ENCODE measurements around the gene UBTD1.

UBTD1 gene

GRCh38 chr10:97539523-97540200 lies 40.9 kb downstream of the UBTD1 start:
- Histone ChIP-seq H3K27me3 (ENCODE audit: control insufficient read depth in 1 of 2, insufficient read depth in 2 of 2, low read length in 2 of 2) (no peaks in the 10 kb centered on the region), H3K4me1 (ENCODE audit: control insufficient read depth, insufficient read depth, low read length) (peaks cover 20% of the 10 kb centered on the region), H3K9me3 (ENCODE audit: control insufficient read depth in 2 of 2, low read length in 2 of 2) (no peaks in the 10 kb centered on the region), H3K36me3 (ENCODE audit: control insufficient read depth in 2 of 2, insufficient read depth in 2 of 2, low read length in 2 of 2) (no peaks in the 10 kb centered on the region), H3K9ac (ENCODE audit: low read length in 2 of 2) (no peak overlapping the region), H3K4me3 (ENCODE audit: low read length in 2 of 2) (no peak overlapping the region), H3K27ac (ENCODE audit: low read length) (no peak overlapping the region)

DNA sequence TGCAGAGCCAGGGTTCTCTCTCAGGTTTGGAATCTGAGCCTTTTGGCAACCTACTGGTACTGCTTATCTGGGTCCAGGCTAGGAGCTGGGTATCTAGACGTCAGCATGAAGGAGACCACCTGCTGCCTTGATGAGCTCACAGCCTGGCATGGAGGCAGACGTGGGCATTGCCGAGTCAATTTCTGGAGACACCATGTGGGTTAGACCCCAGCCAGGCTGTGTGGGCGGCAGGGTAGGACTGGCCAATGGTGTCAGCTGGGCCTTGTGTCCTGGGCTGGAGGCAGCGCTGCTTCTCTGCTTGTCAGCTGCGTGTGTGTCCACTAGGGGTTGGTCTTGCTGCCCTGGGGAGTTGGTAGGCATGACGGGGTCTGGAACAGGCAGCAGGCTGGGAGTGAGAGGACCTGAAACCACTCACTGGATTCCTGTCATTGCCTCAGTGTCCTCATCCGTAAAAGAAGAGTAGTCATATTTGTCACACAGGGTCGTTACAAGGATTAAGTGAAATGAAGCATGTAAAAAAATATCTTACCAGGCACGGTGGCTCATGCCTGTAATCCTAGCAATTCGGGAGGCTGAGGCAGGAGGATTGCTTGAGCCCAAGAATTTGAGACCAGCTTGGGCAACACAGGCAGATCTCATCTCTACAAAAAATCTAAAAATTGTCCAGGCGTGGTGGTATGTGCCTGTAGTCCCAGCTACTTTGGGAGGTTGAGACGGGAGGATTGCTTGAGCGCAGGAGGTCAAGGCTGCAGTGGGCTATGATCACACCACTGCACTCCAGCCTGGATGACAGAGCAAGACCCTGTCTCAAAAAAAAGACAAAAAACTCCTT lies 42.2 kb downstream of the UBTD1 start:
- no peak overlapping the region for H3K9ac ChIP-seq (ENCODE audit: low read length in 2 of 2)
- no peaks in the 10 kb centered on the region for H3K27me3 ChIP-seq (ENCODE audit: control insufficient read depth in 1 of 2, insufficient read depth in 2 of 2, low read length in 2 of 2)
- H3K27ac ChIP-seq (ENCODE audit: low read length): no peak overlapping the region
- no peaks in the 10 kb centered on the region for H3K36me3 ChIP-seq (ENCODE audit: control insufficient read depth in 2 of 2, insufficient read depth in 2 of 2, low read length in 2 of 2)
- peaks cover 20% of the 10 kb centered on the region for H3K4me1 ChIP-seq (ENCODE audit: control insufficient read depth, insufficient read depth, low read length)
- H3K4me3 ChIP-seq (ENCODE audit: low read length in 2 of 2): no peak overlapping the region
- no peaks in the 10 kb centered on the region for H3K9me3 ChIP-seq (ENCODE audit: control insufficient read depth in 2 of 2, low read length in 2 of 2)

- no peak overlapping the region for H3K9ac ChIP-seq (ENCODE audit: low read length in 2 of 2)
- H3K4me1 ChIP-seq (ENCODE audit: control insufficient read depth, insufficient read depth, low read length): peaks cover 20% of the 10 kb centered on the region
- H3K4me3 ChIP-seq (ENCODE audit: low read length in 2 of 2): no peak overlapping the region
These were observed 43.7 kb downstream of the UBTD1 start for GRCh38 chr10:97542169-97543024.

GRCh38 chr10:97543025-97543546 lies 44.4 kb downstream of the UBTD1 start:
- peaks cover 20% of the 10 kb centered on the region for H3K4me1 ChIP-seq (ENCODE audit: control insufficient read depth, insufficient read depth, low read length)
- peak overlapping the region; percentile 80 for H3K27ac ChIP-seq (ENCODE audit: low read length)
- H3K9ac ChIP-seq (ENCODE audit: low read length in 2 of 2): no peak overlapping the region
- no peaks in the 10 kb centered on the region for H3K9me3 ChIP-seq (ENCODE audit: control insufficient read depth in 2 of 2, low read length in 2 of 2)
- no peaks in the 10 kb centered on the region for H3K27me3 ChIP-seq (ENCODE audit: control insufficient read depth in 1 of 2, insufficient read depth in 2 of 2, low read length in 2 of 2)
- no peaks in the 10 kb centered on the region for H3K36me3 ChIP-seq (ENCODE audit: control insufficient read depth in 2 of 2, insufficient read depth in 2 of 2, low read length in 2 of 2)
- no peak overlapping the region for H3K4me3 ChIP-seq (ENCODE audit: low read length in 2 of 2)

More at GRCh38 chr10:97542169-97543024, 43.7 kb downstream of the UBTD1 start:
- Histone ChIP-seq H3K36me3 (ENCODE audit: control insufficient read depth in 2 of 2, insufficient read depth in 2 of 2, low read length in 2 of 2) (no peaks in the 10 kb centered on the region), H3K9me3 (ENCODE audit: control insufficient read depth in 2 of 2, low read length in 2 of 2) (no peaks in the 10 kb centered on the region), H3K27ac (ENCODE audit: low read length) (peak overlapping the region; percentile 80), H3K27me3 (ENCODE audit: control insufficient read depth in 1 of 2, insufficient read depth in 2 of 2, low read length in 2 of 2) (no peaks in the 10 kb centered on the region)

- H3K9me3 ChIP-seq (ENCODE audit: control insufficient read depth in 2 of 2, low read length in 2 of 2): no peaks in the 10 kb centered on the region
- no peak overlapping the region for H3K27ac ChIP-seq (ENCODE audit: low read length)
- H3K4me3 ChIP-seq (ENCODE audit: low read length in 2 of 2): no peak overlapping the region
- H3K27me3 ChIP-seq (ENCODE audit: control insufficient read depth in 1 of 2, insufficient read depth in 2 of 2, low read length in 2 of 2): no peaks in the 10 kb centered on the region
- no peaks in the 10 kb centered on the region for H3K36me3 ChIP-seq (ENCODE audit: control insufficient read depth in 2 of 2, insufficient read depth in 2 of 2, low read length in 2 of 2)
- peaks cover 22% of the 10 kb centered on the region for H3K4me1 ChIP-seq (ENCODE audit: control insufficient read depth, insufficient read depth, low read length)
- H3K9ac ChIP-seq (ENCODE audit: low read length in 2 of 2): no peak overlapping the region
These were observed 47.9 kb downstream of the UBTD1 start for GRCh38 chr10:97546456-97547270.

- no peak overlapping the region for H3K9ac ChIP-seq (ENCODE audit: low read length in 2 of 2)
- H3K27me3 ChIP-seq (ENCODE audit: control insufficient read depth in 1 of 2, insufficient read depth in 2 of 2, low read length in 2 of 2): no peaks in the 10 kb centered on the region
- H3K36me3 ChIP-seq (ENCODE audit: control insufficient read depth in 2 of 2, insufficient read depth in 2 of 2, low read length in 2 of 2): no peaks in the 10 kb centered on the region
- no peaks in the 10 kb centered on the region for H3K9me3 ChIP-seq (ENCODE audit: control insufficient read depth in 2 of 2, low read length in 2 of 2)
- no peak overlapping the region for H3K4me3 ChIP-seq (ENCODE audit: low read length in 2 of 2)
- peaks cover 17% of the 10 kb centered on the region for H3K4me1 ChIP-seq (ENCODE audit: control insufficient read depth, insufficient read depth, low read length)
- H3K27ac ChIP-seq (ENCODE audit: low read length): no peak overlapping the region
These were observed 48.5 kb downstream of the UBTD1 start for GRCh38 chr10:97547271-97547600.

- H3K9me3 ChIP-seq (ENCODE audit: control insufficient read depth in 2 of 2, low read length in 2 of 2): no peaks in the 10 kb centered on the region
- no peak overlapping the region for H3K27ac ChIP-seq (ENCODE audit: low read length)
- no peak overlapping the region for H3K9ac ChIP-seq (ENCODE audit: low read length in 2 of 2)
- no peak overlapping the region for H3K4me3 ChIP-seq (ENCODE audit: low read length in 2 of 2)
- H3K36me3 ChIP-seq (ENCODE audit: control insufficient read depth in 2 of 2, insufficient read depth in 2 of 2, low read length in 2 of 2): no peaks in the 10 kb centered on the region
- no peaks in the 10 kb centered on the region for H3K27me3 ChIP-seq (ENCODE audit: control insufficient read depth in 1 of 2, insufficient read depth in 2 of 2, low read length in 2 of 2)
- H3K4me1 ChIP-seq (ENCODE audit: control insufficient read depth, insufficient read depth, low read length): peaks cover 10% of the 10 kb centered on the region
These were observed 49.2 kb downstream of the UBTD1 start for GRCh38 chr10:97547962-97548361.

DNA sequence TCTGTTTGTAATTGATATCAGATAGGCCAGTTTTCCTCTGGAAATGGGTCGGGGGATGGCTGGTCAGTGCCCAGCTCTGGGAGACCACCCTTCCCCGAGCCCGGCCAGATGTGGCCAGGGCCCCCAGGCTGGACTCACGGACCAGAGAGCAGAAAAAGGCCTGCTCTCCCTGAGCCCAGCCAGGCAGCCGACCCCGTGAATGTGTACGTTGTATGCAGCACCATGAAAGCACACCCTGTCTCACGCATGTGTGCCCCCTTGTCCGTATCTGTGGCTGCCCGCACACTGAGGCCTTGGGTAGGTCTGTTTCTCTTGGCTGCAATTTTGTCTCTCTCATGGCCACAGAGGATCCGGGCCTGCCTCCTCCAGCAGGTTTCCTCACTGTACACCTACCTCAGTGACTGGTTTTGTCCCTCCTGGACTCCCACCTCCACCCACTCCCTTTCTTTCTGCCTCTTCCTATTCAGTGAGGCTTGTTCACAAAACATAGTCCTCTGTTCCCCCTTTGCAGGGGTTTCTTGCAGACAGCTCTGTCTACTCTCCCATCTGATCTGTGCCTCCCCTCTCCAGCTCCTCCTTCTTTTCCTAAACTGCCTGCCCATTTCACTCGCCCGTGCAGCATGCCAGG lies 50.2 kb downstream of the UBTD1 start:
- Histone ChIP-seq H3K4me1 (ENCODE audit: control insufficient read depth, insufficient read depth, low read length) (peaks cover 6% of the 10 kb centered on the region), H3K4me3 (ENCODE audit: low read length in 2 of 2) (no peak overlapping the region), H3K9ac (ENCODE audit: low read length in 2 of 2) (no peak overlapping the region), H3K27me3 (ENCODE audit: control insufficient read depth in 1 of 2, insufficient read depth in 2 of 2, low read length in 2 of 2) (no peaks in the 10 kb centered on the region), H3K36me3 (ENCODE audit: control insufficient read depth in 2 of 2, insufficient read depth in 2 of 2, low read length in 2 of 2) (no peaks in the 10 kb centered on the region), H3K27ac (ENCODE audit: low read length) (no peak overlapping the region), H3K9me3 (ENCODE audit: control insufficient read depth in 2 of 2, low read length in 2 of 2) (no peaks in the 10 kb centered on the region)

DNA sequence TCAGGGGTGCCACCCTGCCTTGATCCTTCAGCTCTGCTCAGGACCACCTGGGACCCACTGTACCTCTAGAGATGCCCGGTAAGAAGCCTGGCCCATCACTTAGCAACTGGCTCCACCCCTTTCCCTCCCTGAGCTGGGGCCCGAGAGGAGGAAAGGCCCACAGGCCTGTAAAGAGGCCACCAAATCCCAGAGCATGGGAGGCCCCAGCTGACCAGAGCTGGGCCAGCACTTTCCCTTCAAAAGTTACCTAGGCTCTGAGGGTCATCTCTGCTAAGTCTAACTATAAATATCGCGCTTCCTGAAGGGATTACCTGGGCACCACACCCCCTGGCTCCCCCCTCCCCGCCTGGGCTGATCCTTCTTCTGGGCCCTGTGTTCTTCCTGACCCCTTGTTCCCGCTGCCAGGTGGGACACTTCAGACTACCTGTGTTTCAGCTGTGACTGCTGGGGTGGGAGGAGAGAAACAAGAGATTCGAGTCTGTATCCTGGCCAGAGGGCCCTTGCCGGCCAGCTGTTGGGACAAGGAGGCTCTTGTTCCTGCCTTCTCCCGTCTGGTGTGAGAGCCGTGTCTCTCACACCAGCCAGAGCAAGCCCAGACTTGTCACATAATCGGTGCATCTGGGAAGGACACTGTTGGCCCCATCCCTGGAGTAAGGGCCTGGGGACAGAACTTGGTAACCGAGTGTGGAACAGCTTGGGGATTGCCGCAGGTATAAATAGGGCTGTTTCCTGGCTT lies 51.0 kb downstream of the UBTD1 start:
- Histone ChIP-seq H3K27ac (ENCODE audit: low read length) (no peak overlapping the region), H3K36me3 (ENCODE audit: control insufficient read depth in 2 of 2, insufficient read depth in 2 of 2, low read length in 2 of 2) (no peaks in the 10 kb centered on the region), H3K4me3 (ENCODE audit: low read length in 2 of 2) (no peak overlapping the region), H3K27me3 (ENCODE audit: control insufficient read depth in 1 of 2, insufficient read depth in 2 of 2, low read length in 2 of 2) (no peaks in the 10 kb centered on the region), H3K9ac (ENCODE audit: low read length in 2 of 2) (no peak overlapping the region), H3K9me3 (ENCODE audit: control insufficient read depth in 2 of 2, low read length in 2 of 2) (no peaks in the 10 kb centered on the region), H3K4me1 (ENCODE audit: control insufficient read depth, insufficient read depth, low read length) (peaks cover 6% of the 10 kb centered on the region)
